Stromal cell of bone marrow (primary cell): ENCODE measurements around the gene ELP2.
"Not testable (repeated sequence)": the region's sequence is repeated elsewhere in the genome, so short reads cannot be mapped to it uniquely, and the experiment has no call there.

Experiments
- DNase-seq: peaks from one replicate; pipeline ENCODE4 v3.0.0-alpha.2; 2012; ENCODE audit warnings: low read depth

Gene ELP2

GRCh38 chr18:36129300-36130038 lies at the start of gene ELP2, which contains the start of gene SLC39A6:
Gene ELP2, plus strand, starts transcription at chr18:36129899. Its CDS starts 35 bp downstream, at chr18:36129934.
Gene SLC39A6, minus strand, starts transcription at chr18:36129340. Its CDS starts 2,333 bp downstream, at chr18:36127007.
- DNase-seq: peak; percentile 90

GRCh38 chr18:36081118-36081517 lies 48.6 kb upstream of the ELP2 start:
- DNase-seq: not testable (repeated sequence)

GRCh38 chr18:36083729-36084128 lies 46.0 kb upstream of the ELP2 start:
- no peak for DNase-seq

- no peak for DNase-seq
These were observed 44.5 kb upstream of the ELP2 start for GRCh38 chr18:36085195-36085594.

- no peak for DNase-seq
These were observed 43.5 kb upstream of the ELP2 start for GRCh38 chr18:36086186-36086585.

- no peak for DNase-seq
These were observed 41.4 kb upstream of the ELP2 start for GRCh38 chr18:36088256-36088655.

- no peak for DNase-seq
These were observed 40.7 kb upstream of the ELP2 start for GRCh38 chr18:36089001-36089400.

- not testable (repeated sequence) for DNase-seq
These were observed 37.6 kb upstream of the ELP2 start for GRCh38 chr18:36092116-36092515.

GRCh38 chr18:36094431-36094830 lies 35.3 kb upstream of the ELP2 start:
- DNase-seq: no peak

GRCh38 chr18:36095936-36096519 lies 33.7 kb upstream of the ELP2 start:
- peak; percentile 45 for DNase-seq

GRCh38 chr18:36096955-36097354 lies 32.7 kb upstream of the ELP2 start:
- DNase-seq: no peak

- DNase-seq: no peak
These were observed 30.4 kb upstream of the ELP2 start for GRCh38 chr18:36099311-36099710.

GRCh38 chr18:36101943-36102342 lies 27.8 kb upstream of the ELP2 start:
- DNase-seq: no peak

- no peak for DNase-seq
These were observed 24.9 kb upstream of the ELP2 start for GRCh38 chr18:36104749-36105148.

- DNase-seq: no peak
These were observed 22.2 kb upstream of the ELP2 start for GRCh38 chr18:36107477-36107876.

GRCh38 chr18:36108196-36108595 lies 21.5 kb upstream of the ELP2 start:
- DNase-seq: no peak

- no peak for DNase-seq
These were observed 21.1 kb upstream of the ELP2 start for GRCh38 chr18:36108601-36109000.

GRCh38 chr18:36109737-36110136 lies 20.0 kb upstream of the ELP2 start:
- DNase-seq: no peak

- DNase-seq: no peak
These were observed 17.4 kb upstream of the ELP2 start for GRCh38 chr18:36112302-36112701.

- no peak for DNase-seq
These were observed 15.4 kb upstream of the ELP2 start for GRCh38 chr18:36114251-36114650.

- no peak for DNase-seq
These were observed 15.0 kb upstream of the ELP2 start for GRCh38 chr18:36114738-36115137.

- not testable (repeated sequence) for DNase-seq
These were observed 12.9 kb upstream of the ELP2 start for GRCh38 chr18:36116771-36117170.

- no peak for DNase-seq
These were observed 9.4 kb upstream of the ELP2 start for GRCh38 chr18:36120297-36120696.

GRCh38 chr18:36124841-36125240 lies 4.9 kb upstream of the ELP2 start:
- no peak for DNase-seq
